Activated naive CD4-positive, alpha-beta T cell treated with anti-CD3 and anti-CD28 coated beads, Interleukin-2, amount 50 U/mL, for 24 hours (primary cell): ENCODE results near the gene SMAD3.

ENCODE experiments used
- H3K27ac Mint-ChIP-seq: one replicate; pipeline ENCODE4 v1.8.0; 2021; ENCODE audit warnings: mild to moderate bottlenecking, mixed read lengths
- H3K27me3 Mint-ChIP-seq: one replicate; pipeline ENCODE4 v1.8.0; 2021; ENCODE audit warnings: mixed read lengths
- H3K36me3 Mint-ChIP-seq: one replicate; pipeline ENCODE4 v1.8.0; 2021; ENCODE audit warnings: mixed read lengths
- H3K4me1 Mint-ChIP-seq: one replicate; pipeline ENCODE4 v1.8.0; 2021; ENCODE audit warnings: mixed read lengths
- H3K4me3 Mint-ChIP-seq: one replicate; pipeline ENCODE4 v1.8.0; 2021; ENCODE audit warnings: mild to moderate bottlenecking, mixed read lengths
- H3K9me3 Mint-ChIP-seq: one replicate; pipeline ENCODE4 v1.8.0; 2021; ENCODE audit warnings: mixed read lengths

The SMAD3 gene

GRCh38 chr15:67180514-67181191, 115.3 kb downstream of the SMAD3 start:
- Mint-ChIP-seq H3K27ac (no peak overlapping the region), H3K4me3 (no peak overlapping the region), H3K36me3 (peaks cover 2% of the 10 kb centered on the region), H3K27me3 (no peaks in the 10 kb centered on the region), H3K9me3 (no peaks in the 10 kb centered on the region), H3K4me1 (peaks cover 14% of the 10 kb centered on the region)

- H3K9me3 Mint-ChIP-seq: no peaks in the 10 kb centered on the region
- H3K4me1 Mint-ChIP-seq: peaks cover 8% of the 10 kb centered on the region
- H3K36me3 Mint-ChIP-seq: peaks cover 2% of the 10 kb centered on the region
- H3K27ac Mint-ChIP-seq: no peak overlapping the region
- H3K27me3 Mint-ChIP-seq: no peaks in the 10 kb centered on the region
- H3K4me3 Mint-ChIP-seq: no peak overlapping the region
These were observed 115.8 kb downstream of the SMAD3 start for GRCh38 chr15:67181221-67181639.

GRCh38 chr15:67183443-67184169, 118.2 kb downstream of the SMAD3 start:
- Mint-ChIP-seq H3K36me3 (peaks cover 6% of the 10 kb centered on the region), H3K4me1 (no peaks in the 10 kb centered on the region), H3K4me3 (no peak overlapping the region), H3K27me3 (no peaks in the 10 kb centered on the region), H3K9me3 (no peaks in the 10 kb centered on the region), H3K27ac (peak overlapping the region; percentile 41)

- H3K4me3 Mint-ChIP-seq: no peak overlapping the region
- H3K4me1 Mint-ChIP-seq: no peaks in the 10 kb centered on the region
- H3K27ac Mint-ChIP-seq: no peak overlapping the region
- H3K36me3 Mint-ChIP-seq: peaks cover 7% of the 10 kb centered on the region
- no peaks in the 10 kb centered on the region for H3K27me3 Mint-ChIP-seq
- no peaks in the 10 kb centered on the region for H3K9me3 Mint-ChIP-seq
These were observed 119.0 kb downstream of the SMAD3 start for GRCh38 chr15:67184208-67184925.

- Mint-ChIP-seq H3K27ac (no peak overlapping the region), H3K4me1 (no peaks in the 10 kb centered on the region), H3K27me3 (no peaks in the 10 kb centered on the region), H3K4me3 (no peak overlapping the region), H3K36me3 (peaks cover 7% of the 10 kb centered on the region), H3K9me3 (no peaks in the 10 kb centered on the region)
These were observed 119.6 kb downstream of the SMAD3 start for GRCh38 chr15:67185051-67185450.

- Mint-ChIP-seq H3K36me3 (peaks cover 7% of the 10 kb centered on the region), H3K4me3 (no peak overlapping the region), H3K27me3 (no peaks in the 10 kb centered on the region), H3K9me3 (no peaks in the 10 kb centered on the region), H3K27ac (peak overlapping the region; percentile 65), H3K4me1 (no peaks in the 10 kb centered on the region)
These were observed 120.3 kb downstream of the SMAD3 start for GRCh38 chr15:67185621-67186225.

GRCh38 chr15:67186226-67186649, 120.8 kb downstream of the SMAD3 start:
- Mint-ChIP-seq H3K4me1 (no peaks in the 10 kb centered on the region), H3K36me3 (peaks cover 9% of the 10 kb centered on the region), H3K27ac (peak overlapping the region; percentile 65), H3K4me3 (no peak overlapping the region), H3K9me3 (no peaks in the 10 kb centered on the region), H3K27me3 (no peaks in the 10 kb centered on the region)

GRCh38 chr15:67186688-67187087, 121.3 kb downstream of the SMAD3 start:
- H3K9me3 Mint-ChIP-seq: no peaks in the 10 kb centered on the region
- no peak overlapping the region for H3K27ac Mint-ChIP-seq
- H3K4me3 Mint-ChIP-seq: no peak overlapping the region
- peaks cover 9% of the 10 kb centered on the region for H3K36me3 Mint-ChIP-seq
- no peaks in the 10 kb centered on the region for H3K27me3 Mint-ChIP-seq
- no peaks in the 10 kb centered on the region for H3K4me1 Mint-ChIP-seq

GRCh38 chr15:67187351-67187854, 122.0 kb downstream of the SMAD3 start:
- Mint-ChIP-seq H3K4me3 (no peak overlapping the region), H3K27ac (no peak overlapping the region), H3K4me1 (no peaks in the 10 kb centered on the region), H3K9me3 (no peaks in the 10 kb centered on the region), H3K36me3 (peaks cover 9% of the 10 kb centered on the region), H3K27me3 (no peaks in the 10 kb centered on the region)

GRCh38 chr15:67188551-67189218, 123.3 kb downstream of the SMAD3 start:
- H3K36me3 Mint-ChIP-seq: peaks cover 11% of the 10 kb centered on the region
- no peaks in the 10 kb centered on the region for H3K9me3 Mint-ChIP-seq
- no peaks in the 10 kb centered on the region for H3K27me3 Mint-ChIP-seq
- peak overlapping the region; percentile 61 for H3K27ac Mint-ChIP-seq
- H3K4me1 Mint-ChIP-seq: no peaks in the 10 kb centered on the region
- H3K4me3 Mint-ChIP-seq: no peak overlapping the region

GRCh38 chr15:67189326-67190051, 124.1 kb downstream of the SMAD3 start:
- Mint-ChIP-seq H3K36me3 (peaks cover 14% of the 10 kb centered on the region), H3K27ac (no peak overlapping the region)

GRCh38 chr15:67190326-67190725, 124.9 kb downstream of the SMAD3 start:
- H3K27ac Mint-ChIP-seq: no peak overlapping the region
- H3K9me3 Mint-ChIP-seq: no peaks in the 10 kb centered on the region
- H3K27me3 Mint-ChIP-seq: no peaks in the 10 kb centered on the region
- H3K36me3 Mint-ChIP-seq: peaks cover 14% of the 10 kb centered on the region
- no peak overlapping the region for H3K4me3 Mint-ChIP-seq
- no peaks in the 10 kb centered on the region for H3K4me1 Mint-ChIP-seq

More at GRCh38 chr15:67189326-67190051, 124.1 kb downstream of the SMAD3 start:
- Mint-ChIP-seq H3K27me3 (no peaks in the 10 kb centered on the region), H3K4me3 (no peak overlapping the region), H3K9me3 (no peaks in the 10 kb centered on the region), H3K4me1 (no peaks in the 10 kb centered on the region)

GRCh38 chr15:67190813-67191212, 125.4 kb downstream of the SMAD3 start:
- no peak overlapping the region for H3K4me3 Mint-ChIP-seq
- H3K27me3 Mint-ChIP-seq: no peaks in the 10 kb centered on the region
- no peak overlapping the region for H3K27ac Mint-ChIP-seq
- H3K36me3 Mint-ChIP-seq: peaks cover 17% of the 10 kb centered on the region
- no peaks in the 10 kb centered on the region for H3K9me3 Mint-ChIP-seq
- no peaks in the 10 kb centered on the region for H3K4me1 Mint-ChIP-seq

GRCh38 chr15:67192185-67192820, 126.9 kb downstream of the SMAD3 start:
- H3K9me3 Mint-ChIP-seq: no peaks in the 10 kb centered on the region
- no peaks in the 10 kb centered on the region for H3K27me3 Mint-ChIP-seq
- H3K4me1 Mint-ChIP-seq: no peaks in the 10 kb centered on the region
- H3K27ac Mint-ChIP-seq: peak overlapping the region; percentile 41
- H3K36me3 Mint-ChIP-seq: peaks cover 26% of the 10 kb centered on the region
- H3K4me3 Mint-ChIP-seq: no peak overlapping the region
